Activated CD8-positive, alpha-beta memory T cell treated with anti-CD3 and anti-CD28 coated beads, Interleukin-2, amount 50 U/mL, for 4 hours (primary cell): ENCODE measurements around the gene GSTA2.
"Not testable (repeated sequence)": the region's sequence is repeated elsewhere in the genome, so short reads cannot be mapped to it uniquely, and the experiment has no call there.

ENCODE experiments used
- DNase-seq: peaks from one replicate; pipeline ENCODE4 v3.0.0-alpha.2; 2020

The GSTA2 gene

GRCh38 chr6:52759085-52759484, 4.2 kb downstream of the GSTA2 start:
- no peak for DNase-seq

DNA sequence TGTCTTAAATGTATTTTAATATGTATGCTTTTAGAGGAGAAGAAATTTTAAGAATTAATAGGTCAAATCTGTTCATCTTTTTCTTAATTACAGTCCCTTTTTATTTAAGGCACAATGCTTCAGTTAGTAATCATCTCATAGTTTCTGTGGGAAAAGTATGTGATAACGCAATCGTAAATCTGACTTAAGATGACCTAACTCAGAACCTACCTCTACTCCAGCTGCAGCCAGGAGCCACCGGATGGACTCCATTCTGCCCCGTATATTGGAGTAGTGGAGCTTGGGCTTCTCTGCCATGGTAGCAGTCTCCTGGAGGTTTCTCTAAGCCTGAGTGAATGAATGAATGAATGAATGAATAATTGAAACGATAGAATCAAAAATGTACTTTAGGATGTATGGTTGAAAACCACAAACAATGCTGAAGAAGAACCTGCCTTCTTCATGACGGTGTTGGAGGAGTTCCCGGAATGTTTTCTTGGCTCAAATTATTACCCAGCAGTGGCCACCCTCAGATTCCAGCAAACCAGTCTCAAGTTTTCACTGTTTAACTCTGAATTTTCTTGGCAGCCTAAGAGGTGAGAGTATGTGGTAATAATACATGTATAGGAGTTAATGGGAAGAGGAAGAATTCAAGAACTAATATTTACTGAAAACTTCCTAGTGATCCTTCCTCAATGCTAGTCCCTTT, 5.5 kb downstream of the GSTA2 start:
- not testable (repeated sequence) for DNase-seq

DNA sequence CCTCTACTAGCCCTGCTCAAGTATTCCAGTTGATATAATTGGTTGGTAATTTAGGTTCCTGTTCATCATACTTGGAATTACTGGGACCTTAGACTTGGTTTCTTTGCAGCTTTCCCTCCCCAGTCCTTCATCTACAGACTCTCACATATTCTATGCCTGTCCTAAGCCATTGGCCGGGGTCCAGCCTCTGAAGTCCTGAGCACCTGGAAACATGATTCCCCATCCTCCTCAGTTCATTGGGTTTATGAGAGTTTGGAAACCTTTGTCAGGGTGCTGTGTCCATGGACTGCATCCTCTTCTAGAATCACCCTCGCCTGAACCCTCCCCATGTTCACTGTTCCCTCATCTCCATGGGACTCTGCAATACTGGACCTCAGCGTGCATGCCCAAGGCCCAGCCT, 8.8 kb downstream of the GSTA2 start:
- no peak for DNase-seq

GRCh38 chr6:52753137-52753536, 10.1 kb downstream of the GSTA2 start:
- DNase-seq, result not testable (repeated sequence)

GRCh38 chr6:52752310-52752709, 11.0 kb downstream of the GSTA2 start:
- DNase-seq, result no peak

GRCh38 chr6:52749556-52750152, 13.6 kb downstream of the GSTA2 start:
- DNase-seq, result no peak

- DNase-seq, result not testable (repeated sequence)
Observed at GRCh38 chr6:52747301-52747700, 16.0 kb downstream of the GSTA2 start.

GRCh38 chr6:52746213-52746612, 17.1 kb downstream of the GSTA2 start:
- no peak for DNase-seq

- DNase-seq, result no peak
Observed at GRCh38 chr6:52745764-52746201, 17.5 kb downstream of the GSTA2 start.

DNA sequence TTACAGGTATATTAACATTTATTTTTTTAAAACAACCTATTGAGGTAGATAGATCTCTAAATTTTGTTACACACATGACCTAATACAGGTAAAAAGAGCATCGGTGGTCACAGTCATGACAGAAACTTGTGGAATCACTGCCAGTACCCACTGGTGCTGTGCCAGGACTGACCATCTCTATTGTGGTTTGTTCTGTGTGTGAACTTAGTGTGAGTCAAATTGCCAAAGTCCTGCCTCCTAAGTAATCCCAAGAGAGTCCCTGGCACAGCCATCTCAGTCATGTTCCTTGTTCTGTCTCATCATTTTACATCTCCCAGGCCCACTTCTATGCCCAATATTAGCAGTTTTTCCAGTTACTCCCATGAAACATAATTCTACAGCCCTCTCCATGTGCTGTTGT, 21.4 kb downstream of the GSTA2 start:
- DNase-seq, result no peak

- no peak for DNase-seq
Observed at GRCh38 chr6:52739627-52740026, 23.6 kb downstream of the GSTA2 start.

GRCh38 chr6:52739134-52739533, 24.1 kb downstream of the GSTA2 start:
- DNase-seq, result no peak

DNA sequence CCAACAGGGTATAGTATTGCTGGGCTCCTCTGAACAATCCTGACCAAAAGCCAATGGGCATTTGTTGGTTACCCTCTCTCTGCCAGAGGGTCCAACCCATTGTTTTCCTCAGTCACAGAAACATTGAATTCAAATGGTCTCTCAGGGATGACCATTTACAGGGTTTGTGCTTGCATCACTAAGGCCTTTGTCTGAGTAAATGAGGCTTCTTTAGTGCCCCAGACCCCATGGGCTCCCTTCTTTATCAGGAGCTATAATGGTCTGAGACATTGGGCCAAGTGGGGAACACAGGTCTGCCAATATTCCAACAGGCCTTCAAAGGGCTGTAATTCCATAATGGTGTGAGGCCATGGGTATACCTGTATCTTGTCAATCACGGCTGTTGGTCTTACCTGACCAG, 27.1 kb downstream of the GSTA2 start:
- no peak for DNase-seq

DNA sequence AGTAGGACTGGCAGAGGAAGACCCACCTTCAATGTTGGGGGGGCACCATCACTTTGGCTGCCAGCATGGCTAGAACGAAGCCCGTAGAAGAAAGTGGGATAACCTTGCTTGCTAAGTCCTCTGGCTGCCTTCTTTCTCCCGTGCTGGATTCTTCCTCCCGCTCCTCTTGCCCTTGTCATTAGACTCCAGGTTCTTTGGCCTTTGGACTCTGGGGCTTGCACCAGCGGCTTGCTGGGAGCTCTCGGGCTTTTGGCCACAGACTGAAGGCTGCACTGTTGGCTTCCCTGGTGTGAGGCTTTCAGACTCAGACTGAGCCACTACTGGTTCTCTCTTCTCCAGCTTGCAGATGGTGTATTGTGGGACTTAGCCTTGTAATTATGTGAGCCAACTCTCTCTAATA, 28.2 kb downstream of the GSTA2 start:
- DNase-seq, result no peak

GRCh38 chr6:52734072-52734471, 29.2 kb downstream of the GSTA2 start:
- no peak for DNase-seq

DNA sequence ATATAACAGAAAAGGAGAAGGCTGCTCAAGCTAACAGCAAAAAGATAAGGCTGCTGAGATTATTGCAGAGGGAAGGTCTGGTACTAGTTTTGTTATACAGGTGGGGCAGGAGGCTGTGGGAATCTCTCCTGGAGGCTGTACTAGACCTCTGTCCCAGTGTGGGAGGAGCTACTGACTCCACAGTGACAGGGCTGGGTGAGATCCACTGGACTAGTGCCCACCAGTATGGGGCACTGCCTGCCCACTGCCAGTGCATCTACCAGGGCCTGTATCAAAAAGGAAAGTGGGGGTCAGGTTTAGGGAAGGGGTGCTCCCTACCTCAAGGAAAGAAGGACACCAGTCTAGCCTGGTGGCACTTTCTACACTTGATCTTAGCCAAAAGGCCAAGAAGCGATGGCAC, 30.1 kb downstream of the GSTA2 start:
- DNase-seq, result no peak

GRCh38 chr6:52731719-52732118, 31.6 kb downstream of the GSTA2 start:
- DNase-seq, result no peak

DNA sequence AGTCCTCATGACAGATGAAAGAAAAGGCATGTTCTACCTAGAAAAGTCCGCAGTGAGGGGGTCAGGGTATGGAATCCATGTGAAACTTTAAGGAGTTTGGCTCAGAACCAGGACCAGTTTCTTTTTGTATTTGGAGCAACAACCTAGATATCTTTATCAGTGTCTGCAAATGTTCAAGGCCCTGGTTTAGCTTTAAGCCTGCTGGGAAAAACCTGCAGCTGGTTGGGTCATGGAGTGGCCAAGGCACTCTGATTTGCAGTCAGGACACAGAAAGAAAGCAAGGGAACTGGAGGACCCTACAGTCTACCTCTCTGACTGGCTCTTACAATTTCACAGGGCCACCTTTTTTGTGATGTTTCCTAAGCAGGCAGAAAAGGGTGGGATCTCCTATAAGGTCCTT, 33.7 kb downstream of the GSTA2 start:
- no peak for DNase-seq

DNA sequence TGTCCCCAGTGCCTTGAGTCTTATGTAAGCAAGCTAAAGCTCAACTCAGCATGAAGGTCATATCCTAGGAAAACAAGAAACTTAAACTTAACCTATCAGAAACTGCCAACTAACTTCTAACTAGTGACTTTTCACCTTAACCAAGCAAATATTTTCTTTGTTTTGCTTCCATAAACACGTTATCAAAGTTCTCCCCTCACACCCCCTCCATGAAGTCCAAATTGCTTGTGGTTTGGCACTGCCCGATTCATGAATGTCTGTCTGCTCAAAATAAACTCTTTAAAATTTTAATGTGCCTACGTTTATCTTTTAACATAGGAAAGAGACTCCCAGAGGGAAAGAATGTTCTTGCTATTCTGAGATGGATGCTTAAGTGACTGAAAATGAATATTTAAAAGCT, 34.9 kb downstream of the GSTA2 start:
- DNase-seq, result no peak

GRCh38 chr6:52727908-52728307, 35.4 kb downstream of the GSTA2 start:
- no peak for DNase-seq

GRCh38 chr6:52726741-52727535, 36.3 kb downstream of the GSTA2 start:
- DNase-seq, result no peak

- DNase-seq, result no peak
Observed at GRCh38 chr6:52726193-52726542, 37.1 kb downstream of the GSTA2 start.

DNA sequence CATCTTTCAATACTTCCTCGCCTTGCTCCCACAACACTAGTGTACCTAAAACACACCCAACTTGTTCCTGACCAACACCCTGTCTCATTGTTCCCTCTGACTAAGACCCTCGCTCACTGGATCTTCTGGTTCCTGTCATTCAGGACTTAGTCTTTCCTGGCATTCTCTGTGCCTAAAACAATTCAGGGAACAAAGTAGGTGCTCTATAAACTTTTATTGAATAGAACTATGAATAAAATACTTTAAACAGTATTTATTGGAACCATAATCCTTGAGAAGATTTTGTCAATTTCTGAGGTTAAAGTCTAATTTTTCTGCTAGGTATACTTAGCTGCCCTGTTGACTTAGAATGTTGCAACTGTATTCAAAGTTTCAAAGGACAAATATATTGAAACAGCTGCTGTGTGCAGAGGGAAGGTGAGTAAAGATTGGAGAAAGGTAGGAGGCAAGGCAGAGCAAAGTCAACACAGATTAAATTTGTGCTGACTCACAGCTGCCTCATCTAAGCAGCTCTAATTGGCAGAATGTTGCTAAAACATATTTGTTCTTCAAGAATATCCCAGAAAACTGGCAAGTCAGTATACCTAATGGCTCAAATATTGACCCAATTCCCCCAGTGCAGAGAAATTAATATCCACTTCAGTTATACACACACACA, 37.6 kb downstream of the GSTA2 start:
- DNase-seq, result no peak

DNA sequence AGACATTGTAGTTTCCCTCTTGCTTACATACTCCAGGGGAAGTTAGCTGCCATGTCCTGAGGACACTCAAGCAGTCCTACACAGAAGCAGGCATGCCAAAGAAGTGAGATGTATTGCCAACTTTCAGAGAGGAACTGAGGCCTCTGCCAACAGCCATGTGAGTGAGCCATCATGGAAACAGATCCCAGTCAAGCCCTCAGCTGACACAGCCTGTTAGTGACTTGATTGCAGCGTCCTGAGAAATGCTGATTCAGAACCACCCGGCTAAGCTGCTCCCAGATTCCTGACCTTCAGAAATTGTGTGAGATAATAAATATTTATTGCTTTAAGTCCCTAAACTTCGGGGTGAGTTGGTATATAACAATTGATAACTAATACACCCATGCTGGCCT, 38.1 kb downstream of the GSTA2 start:
- DNase-seq, result no peak
